Stomach (tissue), 9 donors: Measurements from ENCODE around the gene CCNL1. TPM values are rescaled to one million over a fixed set of nuclear protein-coding genes. Genes with fewer than 3 reads are reported as not detected.

Experiments
- DNase-seq, 2 donors: peaks; one replicate each; pipeline versions ENCODE4 v3.0.0 to v3.0.0-alpha.2; 2013 to 2019
- H3K27ac ChIP-seq, 5 donors: fragments of 200-600 bp in 4 of 5; sonication (generic) in 4 of 5; one replicate each; pipeline ENCODE4 v1.5.1; 2013 to 2019; ENCODE audit warnings: mild to moderate bottlenecking in 1 of 5, moderate library complexity in 1 of 5
- H3K27me3 ChIP-seq, 3 donors: fragments of 200-600 bp; sonication (generic); one replicate each; pipeline ENCODE4 v1.5.1; 2017 to 2019; ENCODE audit warnings: mixed run types in 1 of 3
- H3K36me3 ChIP-seq, 4 donors: fragments of 200-600 bp; sonication (generic); 1 replicate in 3 of 4; 2 replicates in 1 of 4; pipeline ENCODE4 v1.5.1; 2016 to 2019
- H3K4me1 ChIP-seq, 4 donors: fragments of 200-600 bp; sonication (generic); one replicate each; pipeline ENCODE4 v1.5.1; 2016 to 2019
- H3K4me3 ChIP-seq, 4 donors: fragments of 200-600 bp; sonication (generic) in 3 of 4; one replicate each; pipeline ENCODE4 v1.5.1; 2016 to 2019; ENCODE audit warnings: mild to moderate bottlenecking in 1 of 4
- H3K9me3 ChIP-seq, 4 donors: fragments of 200-600 bp; sonication (generic); one replicate each; pipeline ENCODE4 v1.5.1; 2016 to 2019
- CTCF ChIP-seq, 7 experiments: fragments of 450-650 bp in 4 of 7; fragments of 200-600 bp in 3 of 7; sonication (generic) in 3 of 7; IDR thresholded peaks; one replicate each; pipeline ENCODE4 v1.5.1; 2016 to 2019; ENCODE audit warnings: antibody characterized with exemption in 7 of 7, control low read depth in 2 of 7, mild to moderate bottlenecking in 1 of 7
- EP300 ChIP-seq: sonication (generic); formaldehyde crosslinking; IDR thresholded peaks from one replicate; pipeline ENCODE4 v1.6.1; 2017; ENCODE audit warnings: antibody characterized with exemption
- POLR2A ChIP-seq, 4 donors: fragments of 450-650 bp; IDR thresholded peaks; one replicate each; pipeline ENCODE4 v1.6.1; 2016; ENCODE audit warnings: antibody characterized with exemption in 4 of 4, control low read depth in 2 of 4, mild to moderate bottlenecking in 1 of 4, moderate library complexity in 1 of 4
- POLR2AphosphoS5 ChIP-seq, 3 donors: sonication (generic); formaldehyde crosslinking; IDR thresholded peaks; one replicate each; pipeline ENCODE4 v1.6.1; 2016; ENCODE audit warnings: antibody characterized with exemption in 3 of 3
- WGBS, 5 donors: extraction: QIAGEN DNeasy Blood & Tissue Kit in 3 of 5; methylation state at CpG; one replicate each; pipeline versions ENCODE4 v1.1.5 to v1.1.7; 2013 to 2018; 5-methylcytosine and 5-hydroxymethylcytosine counted together
- intact Hi-C: fragments of 100-400 bp; cut with DNase I; formaldehyde crosslinking; loops from one replicate; pipeline ENCODE4 v1.15.1; 2023; ENCODE audit warnings: low total_unique reads
- polyA plus RNA-seq, 3 donors: library from polyadenylated mRNA; stranded (reverse); fragments of 200-250 nt; gene quantifications; one replicate each; pipeline ENCODE4 v1.2.3, GENCODE V29; 2013
- small RNA-seq, 4 donors: library from RNA; depleted of rRNA; stranded (forward); fragments of <200 nt; gene quantifications; one replicate each; pipeline ENCODE3, GENCODE V24; 2016
- total RNA-seq, 5 donors: library from RNA; depleted of rRNA; stranded (reverse); fragments of >200 nt; gene quantifications; one replicate each; pipeline versions ENCODE4 v1.1.0 to v1.2.3, GENCODE V29; 2014 to 2016
- donor health status: healthy with polysubstance abuse.
- donor health status: Bipolar disorder and iron deficiency.
- donor health status: healthy.

Gene CCNL1
- total and polyA plus RNA-seq, 8 donors: 14.0 to 484 (median 162) TPM

GRCh38 chr3:157098121-157098822 is 61.7 kb downstream of the CCNL1 start:
- peak overlapping the region in 4 of 5 donors; percentile 17 to 57 (median 36) for H3K27ac ChIP-seq
- H3K9me3 ChIP-seq: no peaks in the 10 kb centered on the region
- H3K27me3 ChIP-seq: no peaks in the 10 kb centered on the region
- WGBS, 5 donors: 54 to 69% (median 66%) methylated on average over 3 of the region's 3 CpGs
- intact Hi-C loops: no loop called here
- DNase-seq: no peak
- TF ChIP-seq POLR2A (IDR thresholded peaks at IDR 0.05) (no peak), CTCF (IDR thresholded peaks at IDR 0.05) (no peak), POLR2AphosphoS5 (IDR thresholded peaks at IDR 0.05) (no peak), EP300 (no peak)
- peaks cover 0 to 21% (median 15%) of the 10 kb centered on the region in 4 donors for H3K4me1 ChIP-seq
- H3K36me3 ChIP-seq: no peaks in the 10 kb centered on the region
- H3K4me3 ChIP-seq: no peak overlapping the region

Small RNA genes within 50 kb of the gene (small RNA-seq; reads per million reads assigned to genes)
- gene RF00019 (0 reads per million in 4 donors), gene RNA5SP146 (0 reads per million in 4 donors)
